ENCODE measurements around the gene NBPF14.
"Not testable (repeated sequence)": the region's sequence is repeated elsewhere in the genome, so short reads cannot be mapped to it uniquely, and the experiment has no call there.

NBPF14 gene, protein sequence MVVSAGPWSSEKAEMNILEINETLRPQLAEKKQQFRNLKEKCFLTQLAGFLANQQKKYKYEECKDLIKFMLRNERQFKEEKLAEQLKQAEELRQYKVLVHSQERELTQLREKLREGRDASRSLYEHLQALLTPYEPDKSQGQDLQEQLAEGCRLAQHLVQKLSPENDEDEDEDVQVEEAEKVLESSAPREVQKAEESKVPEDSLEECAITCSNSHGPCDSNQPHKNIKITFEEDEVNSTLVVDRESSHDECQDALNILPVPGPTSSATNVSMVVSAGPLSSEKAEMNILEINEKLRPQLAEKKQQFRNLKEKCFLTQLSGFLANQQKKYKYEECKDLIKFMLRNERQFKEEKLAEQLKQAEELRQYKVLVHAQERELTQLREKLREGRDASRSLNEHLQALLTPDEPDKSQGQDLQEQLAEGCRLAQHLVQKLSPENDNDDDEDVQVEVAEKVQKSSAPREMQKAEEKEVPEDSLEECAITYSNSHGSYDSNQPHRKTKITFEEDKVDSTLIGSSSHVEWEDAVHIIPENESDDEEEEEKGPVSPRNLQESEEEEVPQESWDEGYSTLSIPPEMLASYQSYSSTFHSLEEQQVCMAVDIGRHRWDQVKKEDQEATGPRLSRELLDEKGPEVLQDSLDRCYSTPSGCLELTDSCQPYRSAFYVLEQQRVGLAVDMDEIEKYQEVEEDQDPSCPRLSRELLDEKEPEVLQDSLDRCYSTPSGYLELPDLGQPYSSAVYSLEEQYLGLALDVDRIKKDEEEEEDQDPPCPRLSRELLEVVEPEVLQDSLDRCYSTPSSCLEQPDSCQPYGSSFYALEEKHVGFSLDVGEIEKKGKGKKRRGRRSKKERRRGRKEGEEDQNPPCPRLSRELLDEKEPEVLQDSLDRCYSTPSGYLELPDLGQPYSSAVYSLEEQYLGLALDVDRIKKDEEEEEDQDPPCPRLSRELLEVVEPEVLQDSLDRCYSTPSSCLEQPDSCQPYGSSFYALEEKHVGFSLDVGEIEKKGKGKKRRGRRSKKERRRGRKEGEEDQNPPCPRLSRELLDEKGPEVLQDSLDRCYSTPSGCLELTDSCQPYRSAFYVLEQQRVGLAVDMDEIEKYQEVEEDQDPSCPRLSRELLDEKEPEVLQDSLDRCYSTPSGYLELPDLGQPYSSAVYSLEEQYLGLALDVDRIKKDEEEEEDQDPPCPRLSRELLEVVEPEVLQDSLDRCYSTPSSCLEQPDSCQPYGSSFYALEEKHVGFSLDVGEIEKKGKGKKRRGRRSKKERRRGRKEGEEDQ (N-terminal part only)

DNA sequence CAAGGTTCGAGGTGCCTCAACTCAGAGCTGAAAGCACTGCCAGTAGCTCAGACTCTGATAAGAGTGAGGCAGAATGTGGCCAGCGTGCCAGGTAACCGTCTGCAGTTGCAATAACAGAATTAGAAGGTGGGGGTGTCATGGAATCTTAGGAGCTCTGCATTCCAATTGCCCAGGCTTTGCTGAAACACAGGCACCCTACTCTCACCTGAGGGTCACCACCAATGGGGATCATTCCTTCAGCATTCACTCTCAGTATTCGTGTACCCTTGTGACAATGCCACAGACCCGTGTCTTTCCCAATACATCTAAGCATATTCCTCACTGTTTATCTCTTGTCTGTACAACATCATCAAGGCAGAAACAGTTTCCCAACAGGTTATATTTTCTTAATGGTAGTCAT lies at the start of gene NBPF14:
Gene NBPF14 (minus strand): TSS at position 101 of the 400 bp plus-strand sequence. CDS start 294 bp downstream, outside the sequence.
- not testable (repeated sequence) for DNase-seq (ENCODE audit: low read depth); H3K4me3 ChIP-seq (ENCODE audit: low read depth, low read length)

DNA sequence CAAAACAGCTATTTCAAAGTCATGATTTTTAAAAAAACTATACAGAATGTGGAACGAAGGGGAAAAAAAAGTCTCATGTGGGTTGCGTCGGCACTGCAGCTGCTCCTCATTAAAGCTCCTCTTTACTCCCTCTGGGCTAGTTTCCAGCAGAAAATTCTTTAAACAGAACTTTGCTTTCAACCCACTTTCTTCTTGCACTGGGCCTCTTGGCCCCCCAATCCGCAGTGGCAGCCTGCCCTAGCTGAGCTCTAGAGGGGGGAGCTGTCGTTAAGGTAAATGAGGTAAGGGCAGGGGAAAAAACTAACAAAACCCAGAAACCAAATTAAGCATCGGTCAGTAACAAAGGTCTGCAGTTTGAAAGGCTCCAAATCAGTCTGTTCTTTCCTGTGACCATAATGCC lies 29.6 kb upstream of the NBPF14 start:
- DNase-seq (ENCODE audit: low read depth); H3K4me3 ChIP-seq (ENCODE audit: low read depth, low read length): not testable (repeated sequence)

DNA sequence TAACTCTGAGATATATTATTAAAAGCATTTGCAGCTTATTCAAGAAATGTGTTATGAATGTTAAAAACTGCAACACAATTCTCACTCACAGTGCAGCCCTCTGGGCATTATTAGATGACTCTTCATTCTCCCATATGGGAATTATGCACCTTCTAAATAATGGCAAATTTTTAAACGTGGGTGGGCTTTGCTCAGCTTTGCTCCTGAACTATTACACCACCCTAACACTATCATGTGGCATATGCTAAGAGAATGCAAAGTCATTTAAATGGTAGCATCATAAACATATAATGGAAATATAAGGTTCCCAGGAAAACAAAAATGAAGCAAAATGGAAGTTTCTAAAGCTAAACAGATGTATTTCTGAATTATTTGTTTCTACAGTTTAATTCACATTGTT lies 22.4 kb upstream of the NBPF14 start:
- not testable (repeated sequence) for H3K4me3 ChIP-seq (ENCODE audit: low read depth, low read length); DNase-seq (ENCODE audit: low read depth)

DNA sequence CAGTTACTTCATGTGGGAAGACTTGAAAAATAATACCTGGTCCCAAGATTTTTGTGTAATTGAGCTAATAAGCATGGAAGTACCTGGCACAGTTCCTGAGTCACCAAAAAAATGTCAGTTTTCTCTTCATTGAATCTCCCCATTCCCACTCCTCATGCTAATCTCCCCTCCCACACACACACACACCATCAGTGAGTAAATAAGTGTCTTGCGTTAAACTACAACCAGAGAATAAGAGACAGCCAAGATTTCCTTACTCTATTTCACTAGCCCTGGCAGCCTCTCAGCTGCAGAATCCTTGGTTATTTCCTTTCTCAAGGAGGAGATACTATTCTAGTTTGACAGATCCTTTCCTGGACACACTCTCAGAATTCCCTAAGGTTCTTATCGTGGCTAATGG lies 9.5 kb upstream of the NBPF14 start:
- H3K4me3 ChIP-seq (ENCODE audit: low read depth, low read length); DNase-seq (ENCODE audit: low read depth): not testable (repeated sequence)

DNA sequence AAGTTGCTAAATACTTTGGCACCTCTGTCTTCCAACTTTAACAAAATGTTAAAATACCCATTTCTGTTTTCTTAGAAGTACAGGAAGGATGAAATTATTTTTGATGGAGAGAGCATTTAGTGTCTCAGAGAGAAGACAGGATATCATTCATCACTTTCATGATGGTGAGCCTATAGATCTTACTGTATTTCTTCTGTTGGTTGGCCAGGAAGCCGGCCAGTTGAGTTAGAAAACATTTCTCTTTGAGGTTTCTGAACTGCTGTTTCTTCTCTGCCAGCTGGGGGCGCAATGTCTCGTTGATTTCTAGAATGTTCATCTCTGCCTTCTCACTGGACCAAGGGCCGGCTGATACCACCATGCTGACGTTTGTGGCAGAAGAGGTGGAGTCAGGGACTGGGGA lies 451 bp downstream of the NBPF14 start:
- H3K4me3 ChIP-seq (ENCODE audit: low read depth, low read length); DNase-seq (ENCODE audit: low read depth): not testable (repeated sequence)

DNA sequence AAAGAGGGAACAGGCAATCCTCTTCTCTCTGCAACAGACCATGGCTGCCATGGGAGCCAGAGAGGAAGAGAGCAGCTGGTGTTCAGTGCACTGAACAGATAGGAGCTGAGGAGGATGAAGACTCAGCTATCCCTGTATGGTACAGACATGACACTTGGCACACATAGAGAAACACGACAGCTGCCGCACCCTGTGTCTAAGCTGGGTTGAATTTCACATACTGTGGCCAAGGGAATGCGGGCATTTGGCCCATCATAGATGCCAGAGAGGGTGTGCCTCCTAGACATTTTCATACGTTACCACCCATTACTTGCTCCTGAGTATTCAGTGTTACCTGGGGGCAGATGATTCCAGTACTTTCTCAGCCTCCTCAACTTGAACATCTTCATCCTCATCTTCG lies 4.7 kb downstream of the NBPF14 start:
- H3K4me3 ChIP-seq (ENCODE audit: low read depth, low read length); DNase-seq (ENCODE audit: low read depth): not testable (repeated sequence)

DNA sequence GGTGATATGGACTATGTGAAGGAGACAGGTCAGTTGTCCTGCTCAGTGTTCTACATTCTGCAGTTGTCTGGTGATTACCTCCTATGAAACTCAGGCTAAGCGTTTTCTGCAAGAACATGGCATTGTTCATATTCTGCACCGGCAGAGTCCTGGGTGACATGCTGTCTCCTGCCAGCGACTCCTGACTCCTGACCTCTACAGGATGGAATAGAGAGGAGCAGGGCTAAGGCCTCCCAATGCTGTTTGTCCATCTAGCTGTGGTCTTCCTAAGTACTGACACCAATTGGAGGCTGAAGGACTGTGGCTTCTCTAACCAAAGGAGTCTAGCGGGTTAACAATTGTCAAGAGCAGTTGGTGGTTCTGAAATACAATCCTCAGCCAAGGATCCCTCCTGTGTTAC lies 63.7 kb downstream of the NBPF14 start:
- DNase-seq (ENCODE audit: low read depth); H3K4me3 ChIP-seq (ENCODE audit: low read depth, low read length): not testable (repeated sequence)

DNA sequence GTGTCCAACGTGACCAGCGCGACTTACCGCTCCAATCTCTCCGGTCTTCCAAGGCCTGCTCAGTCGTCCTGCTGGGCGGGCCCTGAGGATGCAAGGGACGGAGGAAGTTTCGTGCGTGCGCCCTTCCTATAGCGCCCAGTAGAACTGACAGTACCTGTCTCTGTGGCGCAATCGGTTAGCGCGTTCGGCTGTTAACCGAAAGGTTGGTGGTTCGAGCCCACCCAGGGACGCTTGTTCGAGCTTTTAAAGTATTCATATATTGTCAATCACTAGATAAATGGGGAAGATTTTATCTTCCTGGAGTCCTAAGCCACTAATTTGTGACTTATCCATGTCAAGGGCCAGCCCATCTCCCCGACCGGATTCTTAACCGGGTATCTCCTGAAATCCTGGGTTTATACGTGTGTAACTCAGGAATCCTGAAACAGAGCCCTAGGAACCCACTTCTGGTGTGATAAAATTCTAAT lies 66.7 kb downstream of the NBPF14 start:
- DNase-seq (ENCODE audit: low read depth) = peak; percentile 72
- peak overlapping the region; percentile 39 for H3K4me3 ChIP-seq (ENCODE audit: low read depth, low read length)

DNA sequence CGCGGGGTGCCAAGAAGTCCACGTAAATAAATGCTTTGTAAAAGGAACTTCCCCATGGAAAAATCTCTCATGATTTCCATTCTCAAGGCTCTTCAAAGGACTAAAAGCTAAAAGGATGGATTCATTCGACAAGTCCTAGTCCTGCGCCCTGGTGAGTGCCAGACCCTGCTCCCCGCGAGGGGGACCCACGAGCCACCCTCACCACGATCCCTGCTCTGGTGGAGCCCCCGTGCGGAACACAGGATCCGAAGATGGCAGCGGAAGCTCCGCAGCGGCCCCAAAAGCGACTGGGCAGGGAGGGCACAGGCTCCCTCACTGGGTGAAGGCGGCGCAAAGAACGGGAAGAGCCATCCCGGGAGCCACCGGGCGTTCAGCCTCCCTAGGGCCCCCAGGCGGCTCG lies 67.2 kb downstream of the NBPF14 start:
- not testable (repeated sequence) for H3K4me3 ChIP-seq (ENCODE audit: low read depth, low read length); DNase-seq (ENCODE audit: low read depth)
- TF ChIP-seq, protein P1, sequence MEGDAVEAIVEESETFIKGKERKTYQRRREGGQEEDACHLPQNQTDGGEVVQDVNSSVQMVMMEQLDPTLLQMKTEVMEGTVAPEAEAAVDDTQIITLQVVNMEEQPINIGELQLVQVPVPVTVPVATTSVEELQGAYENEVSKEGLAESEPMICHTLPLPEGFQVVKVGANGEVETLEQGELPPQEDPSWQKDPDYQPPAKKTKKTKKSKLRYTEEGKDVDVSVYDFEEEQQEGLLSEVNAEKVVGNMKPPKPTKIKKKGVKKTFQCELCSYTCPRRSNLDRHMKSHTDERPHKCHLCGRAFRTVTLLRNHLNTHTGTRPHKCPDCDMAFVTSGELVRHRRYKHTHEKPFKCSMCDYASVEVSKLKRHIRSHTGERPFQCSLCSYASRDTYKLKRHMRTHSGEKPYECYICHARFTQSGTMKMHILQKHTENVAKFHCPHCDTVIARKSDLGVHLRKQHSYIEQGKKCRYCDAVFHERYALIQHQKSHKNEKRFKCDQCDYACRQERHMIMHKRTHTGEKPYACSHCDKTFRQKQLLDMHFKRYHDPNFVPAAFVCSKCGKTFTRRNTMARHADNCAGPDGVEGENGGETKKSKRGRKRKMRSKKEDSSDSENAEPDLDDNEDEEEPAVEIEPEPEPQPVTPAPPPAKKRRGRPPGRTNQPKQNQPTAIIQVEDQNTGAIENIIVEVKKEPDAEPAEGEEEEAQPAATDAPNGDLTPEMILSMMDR (IDR thresholded peaks at IDR 0.05; ENCODE audit: control insufficient read depth, extremely low read depth, insufficient read depth) = peak; percentile 16; the same call in 1 of the 2 replicates

DNA sequence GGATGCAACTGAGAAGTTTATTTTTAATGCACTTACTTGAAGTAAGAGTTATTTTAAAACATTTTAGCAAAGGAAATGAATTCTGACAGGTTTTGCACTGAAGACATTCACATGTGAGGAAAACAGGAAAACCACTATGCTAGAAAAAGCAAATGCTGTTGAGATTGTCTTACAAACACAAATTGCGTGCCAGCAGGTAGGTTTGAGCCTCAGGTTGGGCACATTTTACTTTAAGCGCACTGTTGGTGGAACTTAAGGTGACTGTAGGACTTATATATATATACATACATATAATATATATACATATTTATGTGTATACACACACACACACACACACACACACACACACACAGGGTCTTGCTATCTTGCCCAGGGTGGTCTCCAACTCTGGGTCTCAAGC lies 69.2 kb downstream of the NBPF14 start:
- H3K4me3 ChIP-seq (ENCODE audit: low read depth, low read length); DNase-seq (ENCODE audit: low read depth): not testable (repeated sequence)

DNA sequence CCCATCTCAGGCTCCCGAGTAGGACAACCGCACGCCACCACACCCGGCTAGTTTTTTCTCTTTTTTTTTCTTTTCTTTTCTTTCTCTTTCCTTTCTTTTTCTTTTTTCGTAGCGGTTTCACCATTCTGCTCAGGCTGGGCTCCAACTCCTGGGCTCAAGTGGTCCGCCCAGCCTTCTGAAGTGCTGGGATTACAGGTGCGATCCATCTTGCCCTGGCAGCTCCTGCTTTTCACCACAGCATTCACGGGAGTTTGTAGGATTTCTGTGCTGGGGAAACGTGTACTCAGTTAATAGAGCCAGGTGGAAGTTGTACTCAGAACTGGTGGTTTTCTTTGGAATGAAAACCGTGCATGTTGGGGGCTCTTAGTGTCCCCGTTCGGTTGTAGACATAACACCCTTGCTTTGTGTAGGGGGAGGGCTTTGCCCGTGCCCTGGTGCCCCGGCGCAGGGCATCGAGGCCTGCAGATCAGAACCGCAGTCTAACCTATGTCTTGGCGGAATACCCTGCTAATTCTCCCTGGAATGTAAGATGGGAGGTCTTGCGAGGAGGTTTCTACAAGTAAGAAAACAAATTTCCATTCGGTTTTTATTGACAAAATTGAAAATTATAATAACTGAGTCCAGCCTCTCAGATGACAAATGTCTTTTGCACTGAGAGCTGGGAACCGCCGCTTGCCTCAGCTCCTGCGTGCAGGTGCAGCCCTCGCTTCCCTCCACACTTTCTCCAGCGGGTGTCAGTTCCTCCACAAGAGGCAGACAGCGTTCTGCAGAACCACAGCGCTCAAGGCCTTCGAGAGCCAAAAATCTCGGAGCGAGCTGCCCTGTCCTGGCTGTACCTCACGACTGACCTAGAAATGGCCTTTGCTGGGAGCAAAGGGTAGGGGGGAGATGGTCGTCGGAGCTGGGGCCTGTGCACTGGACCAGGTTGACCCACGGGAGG lies 72.3 kb downstream of the NBPF14 start:
- DNase-seq (ENCODE audit: low read depth) = not testable (repeated sequence)
- peak overlapping the region; percentile 47 for H3K4me3 ChIP-seq (ENCODE audit: low read depth, low read length)

DNA sequence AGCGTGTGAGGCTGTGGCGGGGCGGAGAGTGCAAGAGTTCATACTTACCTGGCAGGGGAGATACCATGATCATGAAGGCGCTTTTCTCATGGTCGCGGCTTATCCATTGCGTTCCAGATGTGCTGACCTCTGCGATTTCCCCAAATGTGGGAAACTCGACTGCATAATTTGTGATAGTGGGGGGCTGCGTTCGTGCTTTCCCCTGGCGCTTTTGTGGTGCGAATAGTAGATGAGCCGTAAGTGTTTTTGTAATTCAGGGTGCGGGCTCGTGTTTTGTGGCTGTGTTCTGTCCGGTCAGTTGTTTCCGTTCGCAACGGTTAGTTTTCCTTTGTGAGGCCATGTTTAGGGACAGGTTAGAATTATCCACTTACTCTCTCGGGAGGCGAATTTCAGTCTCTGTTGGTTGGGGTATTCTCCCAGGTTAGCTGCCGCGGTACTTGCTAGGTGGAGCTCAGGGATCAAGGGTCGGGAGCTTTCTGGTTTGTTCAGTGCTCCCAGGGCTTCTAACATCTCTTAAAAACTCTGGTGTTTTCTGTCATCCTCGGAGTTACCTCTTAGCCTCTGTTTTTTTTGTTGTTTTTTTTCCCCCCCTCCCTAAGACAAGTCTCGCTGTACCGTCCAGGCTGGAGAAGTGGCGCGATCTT lies 73.1 kb downstream of the NBPF14 start:
- H3K4me3 ChIP-seq (ENCODE audit: low read depth, low read length) = peak overlapping the region; percentile 47
- DNase-seq (ENCODE audit: low read depth) = peak; percentile 98

DNA sequence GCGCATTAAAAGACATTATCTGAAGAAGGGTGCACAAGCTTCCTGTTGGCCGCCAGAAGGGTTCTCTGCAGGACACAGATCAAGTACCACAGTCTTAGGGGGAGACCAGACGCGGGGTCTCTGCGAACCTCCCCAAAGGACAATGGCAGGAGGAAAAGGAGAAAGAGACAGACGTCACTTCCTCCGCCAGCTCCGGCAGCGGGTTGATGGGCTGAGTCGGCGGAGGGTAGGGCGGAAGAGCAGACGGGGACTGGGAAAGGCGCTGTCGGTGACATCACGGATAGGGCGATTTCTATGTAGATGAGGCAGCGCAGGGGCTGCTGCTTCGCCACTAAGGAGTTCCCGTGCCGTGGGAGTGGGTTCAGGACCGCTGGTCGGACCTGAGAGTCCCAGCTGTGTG lies 73.7 kb downstream of the NBPF14 start:
- H3K4me3 ChIP-seq (ENCODE audit: low read depth, low read length) = peak overlapping the region; percentile 35
- peak; percentile 73 for DNase-seq (ENCODE audit: low read depth)

DNA sequence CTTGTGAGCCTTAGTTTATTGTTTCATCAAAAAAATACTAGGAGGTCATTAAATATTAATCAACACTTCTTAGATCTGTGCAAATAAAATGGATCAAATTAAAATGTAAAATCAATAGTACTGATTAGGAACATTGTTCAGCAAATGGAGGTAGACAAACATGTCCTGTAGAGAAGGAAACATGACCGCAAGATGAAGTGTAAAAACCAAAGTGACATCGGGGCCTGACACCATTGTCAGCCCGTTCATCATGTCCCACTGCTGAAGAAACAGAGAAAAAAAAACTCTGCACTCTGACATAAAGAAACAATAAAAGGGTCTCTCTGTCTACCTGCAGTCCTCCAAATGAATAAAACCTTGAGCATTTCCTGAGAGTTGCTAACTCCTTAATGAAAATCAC lies 81.5 kb downstream of the NBPF14 start:
- not testable (repeated sequence) for DNase-seq (ENCODE audit: low read depth)

DNA sequence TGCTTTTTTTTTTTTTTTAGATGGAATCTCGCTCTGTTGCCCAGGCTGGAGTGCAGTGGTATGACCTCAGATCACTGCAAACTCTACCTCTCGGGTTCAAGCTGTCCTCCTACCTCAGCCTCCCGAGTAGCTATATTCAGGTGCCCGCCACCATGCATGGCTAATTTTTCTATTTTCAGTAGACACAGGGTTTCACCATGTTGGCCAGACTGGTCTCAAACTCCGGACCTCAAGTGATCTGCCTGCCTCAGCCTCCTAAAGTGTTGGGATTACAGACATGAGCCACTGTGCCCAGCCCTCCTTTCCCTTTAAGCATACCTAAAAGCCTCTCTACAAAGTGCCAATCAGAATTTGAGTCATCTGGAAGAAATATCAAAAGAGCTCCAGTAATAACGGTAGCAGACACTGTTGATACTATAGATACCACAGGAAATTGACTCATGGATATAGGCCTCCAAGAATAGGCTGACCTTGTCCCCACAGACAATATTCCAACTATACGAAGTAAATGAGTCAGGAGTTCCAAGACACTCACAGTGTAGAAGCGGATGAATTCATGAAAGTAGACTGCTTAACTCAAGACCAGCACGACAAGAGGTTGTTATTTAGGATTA lies 83.1 kb downstream of the NBPF14 start:
- not testable (repeated sequence) for H3K4me3 ChIP-seq (ENCODE audit: low read depth, low read length); DNase-seq (ENCODE audit: low read depth)

More for the DNA sequence above, 81.5 kb downstream of the NBPF14 start:
- not testable (repeated sequence) for H3K4me3 ChIP-seq (ENCODE audit: low read depth, low read length)

DNA sequence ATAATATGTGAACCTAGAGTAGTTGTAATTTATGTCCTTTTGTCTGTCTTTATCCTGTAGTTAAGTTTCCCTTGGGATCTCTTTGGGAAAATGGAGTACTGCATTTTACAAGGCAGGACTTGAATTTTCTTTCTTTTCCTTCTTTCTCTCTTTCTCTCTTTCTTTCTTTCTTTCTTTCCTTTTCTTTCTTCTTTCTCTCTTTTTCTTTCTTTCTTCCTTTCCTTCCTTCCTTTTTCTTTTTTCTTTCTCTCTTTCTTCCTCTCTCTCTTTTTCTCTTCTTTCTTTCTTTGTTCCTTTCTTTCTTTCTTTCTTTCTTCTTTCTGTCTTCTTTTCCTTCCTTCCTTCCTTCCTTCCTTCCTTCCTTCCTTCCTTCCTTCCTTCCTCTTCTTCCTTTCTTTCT lies 101.9 kb downstream of the NBPF14 start:
- not testable (repeated sequence) for DNase-seq (ENCODE audit: low read depth); H3K4me3 ChIP-seq (ENCODE audit: low read depth, low read length)
